ENCODE measurements around the gene SLC51A.
A peak's percentile ranks its signal among the peaks of the same experiment; 100 is the strongest.
"Not testable (repeated sequence)": the region's sequence is repeated elsewhere in the genome, so short reads cannot be mapped to it uniquely, and the experiment has no call there.

The SLC51A gene

GRCh38 chr3:196238612-196239560 is 22.6 kb downstream of the SLC51A start:
- Histone ChIP-seq H3K9me3 (ENCODE audit: control insufficient read depth, low read length) (no peaks in the 10 kb centered on the region), H3K27ac (ENCODE audit: insufficient read depth, low read length, poor library complexity, severe bottlenecking) (no peak overlapping the region)

GRCh38 chr3:196240424-196240823 is 24.1 kb downstream of the SLC51A start:
- Histone ChIP-seq H3K4me3 (ENCODE audit: insufficient read depth, low read depth, low read length, poor library complexity, severe bottlenecking) (no peak overlapping the region), H3K9me3 (ENCODE audit: control insufficient read depth, low read length) (no peaks in the 10 kb centered on the region), H3K4me1 (ENCODE audit: control insufficient read depth, insufficient read depth, low read length, poor library complexity, severe bottlenecking) (no peaks in the 10 kb centered on the region), H3K27ac (ENCODE audit: insufficient read depth, low read length, poor library complexity, severe bottlenecking) (no peak overlapping the region), H3K27me3 (replicated peaks; ENCODE audit: control insufficient read depth, insufficient read depth, low read length, poor library complexity, severe bottlenecking) (no peaks in the 10 kb centered on the region), H3K36me3 (ENCODE audit: control insufficient read depth, insufficient read depth, low read length) (peaks cover 52% of the 10 kb centered on the region)
- DNase-seq = no peak

More at GRCh38 chr3:196238612-196239560, 22.6 kb downstream of the SLC51A start:
- peaks cover 52% of the 10 kb centered on the region for H3K36me3 ChIP-seq (ENCODE audit: control insufficient read depth, insufficient read depth, low read length)
- H3K4me3 ChIP-seq (ENCODE audit: insufficient read depth, low read depth, low read length, poor library complexity, severe bottlenecking) = no peak overlapping the region
- H3K4me1 ChIP-seq (ENCODE audit: control insufficient read depth, insufficient read depth, low read length, poor library complexity, severe bottlenecking) = no peaks in the 10 kb centered on the region
- no peak for DNase-seq
- no peaks in the 10 kb centered on the region for H3K27me3 ChIP-seq (replicated peaks; ENCODE audit: control insufficient read depth, insufficient read depth, low read length, poor library complexity, severe bottlenecking)

GRCh38 chr3:196241704-196242103 is 25.4 kb downstream of the SLC51A start:
- no peaks in the 10 kb centered on the region for H3K9me3 ChIP-seq (ENCODE audit: control insufficient read depth, low read length)
- H3K27me3 ChIP-seq (replicated peaks; ENCODE audit: control insufficient read depth, insufficient read depth, low read length, poor library complexity, severe bottlenecking) = no peaks in the 10 kb centered on the region
- no peaks in the 10 kb centered on the region for H3K4me1 ChIP-seq (ENCODE audit: control insufficient read depth, insufficient read depth, low read length, poor library complexity, severe bottlenecking)
- peaks cover 62% of the 10 kb centered on the region for H3K36me3 ChIP-seq (ENCODE audit: control insufficient read depth, insufficient read depth, low read length)
- DNase-seq = no peak
- no peak overlapping the region for H3K4me3 ChIP-seq (ENCODE audit: insufficient read depth, low read depth, low read length, poor library complexity, severe bottlenecking)
- no peak overlapping the region for H3K27ac ChIP-seq (ENCODE audit: insufficient read depth, low read length, poor library complexity, severe bottlenecking)

GRCh38 chr3:196244166-196244565 is 27.8 kb downstream of the SLC51A start:
- not testable (repeated sequence) for DNase-seq; H3K27ac ChIP-seq (ENCODE audit: insufficient read depth, low read length, poor library complexity, severe bottlenecking); H3K4me3 ChIP-seq (ENCODE audit: insufficient read depth, low read depth, low read length, poor library complexity, severe bottlenecking); H3K27me3 ChIP-seq (replicated peaks; ENCODE audit: control insufficient read depth, insufficient read depth, low read length, poor library complexity, severe bottlenecking); H3K4me1 ChIP-seq (ENCODE audit: control insufficient read depth, insufficient read depth, low read length, poor library complexity, severe bottlenecking); H3K9me3 ChIP-seq (ENCODE audit: control insufficient read depth, low read length)
- H3K36me3 ChIP-seq (ENCODE audit: control insufficient read depth, insufficient read depth, low read length) = peaks cover 55% of the 10 kb centered on the region

GRCh38 chr3:196246612-196247308 is 30.4 kb downstream of the SLC51A start:
- no peaks in the 10 kb centered on the region for H3K9me3 ChIP-seq (ENCODE audit: control insufficient read depth, low read length)
- H3K4me3 ChIP-seq (ENCODE audit: insufficient read depth, low read depth, low read length, poor library complexity, severe bottlenecking) = no peak overlapping the region
- H3K4me1 ChIP-seq (ENCODE audit: control insufficient read depth, insufficient read depth, low read length, poor library complexity, severe bottlenecking) = no peaks in the 10 kb centered on the region
- H3K27ac ChIP-seq (ENCODE audit: insufficient read depth, low read length, poor library complexity, severe bottlenecking) = no peak overlapping the region
- DNase-seq = peak in 1 of 3 donors; percentile 4
- no peaks in the 10 kb centered on the region for H3K27me3 ChIP-seq (replicated peaks; ENCODE audit: control insufficient read depth, insufficient read depth, low read length, poor library complexity, severe bottlenecking)
- H3K36me3 ChIP-seq (ENCODE audit: control insufficient read depth, insufficient read depth, low read length) = peaks cover 32% of the 10 kb centered on the region

- no peak overlapping the region for H3K27ac ChIP-seq (ENCODE audit: insufficient read depth, low read length, poor library complexity, severe bottlenecking)
- H3K9me3 ChIP-seq (ENCODE audit: control insufficient read depth, low read length) = no peaks in the 10 kb centered on the region
- no peaks in the 10 kb centered on the region for H3K27me3 ChIP-seq (replicated peaks; ENCODE audit: control insufficient read depth, insufficient read depth, low read length, poor library complexity, severe bottlenecking)
- peaks cover 15% of the 10 kb centered on the region for H3K36me3 ChIP-seq (ENCODE audit: control insufficient read depth, insufficient read depth, low read length)
- no peak overlapping the region for H3K4me3 ChIP-seq (ENCODE audit: insufficient read depth, low read depth, low read length, poor library complexity, severe bottlenecking)
- no peak for DNase-seq
- no peaks in the 10 kb centered on the region for H3K4me1 ChIP-seq (ENCODE audit: control insufficient read depth, insufficient read depth, low read length, poor library complexity, severe bottlenecking)
Observed at GRCh38 chr3:196251918-196252317, 35.6 kb downstream of the SLC51A start.

- peaks cover 15% of the 10 kb centered on the region for H3K36me3 ChIP-seq (ENCODE audit: control insufficient read depth, insufficient read depth, low read length)
- H3K27me3 ChIP-seq (replicated peaks; ENCODE audit: control insufficient read depth, insufficient read depth, low read length, poor library complexity, severe bottlenecking) = no peaks in the 10 kb centered on the region
- H3K4me1 ChIP-seq (ENCODE audit: control insufficient read depth, insufficient read depth, low read length, poor library complexity, severe bottlenecking) = no peaks in the 10 kb centered on the region
- no peak overlapping the region for H3K27ac ChIP-seq (ENCODE audit: insufficient read depth, low read length, poor library complexity, severe bottlenecking)
- no peaks in the 10 kb centered on the region for H3K9me3 ChIP-seq (ENCODE audit: control insufficient read depth, low read length)
- H3K4me3 ChIP-seq (ENCODE audit: insufficient read depth, low read depth, low read length, poor library complexity, severe bottlenecking) = no peak overlapping the region
- DNase-seq = no peak
Observed at GRCh38 chr3:196254376-196255283, 38.3 kb downstream of the SLC51A start.

GRCh38 chr3:196255776-196256175 is 39.4 kb downstream of the SLC51A start:
- no peaks in the 10 kb centered on the region for H3K27me3 ChIP-seq (replicated peaks; ENCODE audit: control insufficient read depth, insufficient read depth, low read length, poor library complexity, severe bottlenecking)
- no peak for DNase-seq

GRCh38 chr3:196260784-196261183 is 44.5 kb downstream of the SLC51A start:
- no peak overlapping the region for H3K27ac ChIP-seq (ENCODE audit: insufficient read depth, low read length, poor library complexity, severe bottlenecking)
- no peaks in the 10 kb centered on the region for H3K4me1 ChIP-seq (ENCODE audit: control insufficient read depth, insufficient read depth, low read length, poor library complexity, severe bottlenecking)
- no peaks in the 10 kb centered on the region for H3K27me3 ChIP-seq (replicated peaks; ENCODE audit: control insufficient read depth, insufficient read depth, low read length, poor library complexity, severe bottlenecking)
- H3K36me3 ChIP-seq (ENCODE audit: control insufficient read depth, insufficient read depth, low read length) = peaks cover 25% of the 10 kb centered on the region
- H3K9me3 ChIP-seq (ENCODE audit: control insufficient read depth, low read length) = no peaks in the 10 kb centered on the region
- H3K4me3 ChIP-seq (ENCODE audit: insufficient read depth, low read depth, low read length, poor library complexity, severe bottlenecking) = no peak overlapping the region
- no peak for DNase-seq

More at GRCh38 chr3:196255776-196256175, 39.4 kb downstream of the SLC51A start:
- H3K9me3 ChIP-seq (ENCODE audit: control insufficient read depth, low read length) = no peaks in the 10 kb centered on the region
- no peak overlapping the region for H3K4me3 ChIP-seq (ENCODE audit: insufficient read depth, low read depth, low read length, poor library complexity, severe bottlenecking)
- no peak overlapping the region for H3K27ac ChIP-seq (ENCODE audit: insufficient read depth, low read length, poor library complexity, severe bottlenecking)
- no peaks in the 10 kb centered on the region for H3K4me1 ChIP-seq (ENCODE audit: control insufficient read depth, insufficient read depth, low read length, poor library complexity, severe bottlenecking)
- peaks cover 15% of the 10 kb centered on the region for H3K36me3 ChIP-seq (ENCODE audit: control insufficient read depth, insufficient read depth, low read length)

Data from effector memory CD4-positive, alpha-beta T cell (primary cell).